Ishikawa (cell line): Measurements from ENCODE around the gene TRIP12.

Source experiments
- CREB1 ChIP-seq: IDR thresholded peaks from 2 replicates; pipeline ENCODE4 v1.6.1; 2012; ENCODE audit warnings: low read depth
- EP300 ChIP-seq: IDR thresholded peaks from 2 replicates; pipeline ENCODE4 v1.6.1; 2012; ENCODE audit warnings: borderline replicate concordance
- FOXM1 ChIP-seq: IDR thresholded peaks from 2 replicates; pipeline ENCODE4 v1.6.1; 2012; ENCODE audit warnings: low read depth, borderline replicate concordance
- REST ChIP-seq: IDR thresholded peaks from 2 replicates; pipeline ENCODE4 v1.6.1; 2012; ENCODE audit warnings: low read depth, mild to moderate bottlenecking
- TAF1 ChIP-seq: IDR thresholded peaks from 2 replicates; pipeline ENCODE4 v1.6.1; 2012; ENCODE audit warnings: low read depth, mild to moderate bottlenecking
- TEAD4 ChIP-seq: IDR thresholded peaks from 2 replicates; pipeline ENCODE4 v1.6.1; 2012
- USF1 ChIP-seq: IDR thresholded peaks from 2 replicates; pipeline ENCODE4 v1.6.1; 2012

- TF ChIP-seq EP300 (no peak), CREB1 (no peak), REST (no peak), FOXM1 (no peak), TAF1 (no peak), TEAD4 (no peak), USF1 (no peak)
Measured at GRCh38 chr2:229784791-229785190, 137.0 kb downstream of the TRIP12 start.
